GM10266 (cell line): ENCODE measurements around the gene GAS2L1.

Experiments
- DNase-seq: peaks from one replicate; pipeline ENCODE4 v3.0.0; 2012; ENCODE audit errors: extremely low spot score
- TF ChIP-seq, protein P1 (sequence below): IDR thresholded peaks from 2 replicates; pipeline ENCODE4 v1.5.1; 2012; ENCODE audit warnings: mild to moderate bottlenecking, low read depth; ENCODE audit not compliant: control insufficient read depth, insufficient read depth; ENCODE audit errors: missing control alignments

GAS2L1 gene

GRCh38 chr22:29298641-29299040, 7.8 kb upstream of the GAS2L1 start:
- no peak for DNase-seq
- TF ChIP-seq, protein P1, sequence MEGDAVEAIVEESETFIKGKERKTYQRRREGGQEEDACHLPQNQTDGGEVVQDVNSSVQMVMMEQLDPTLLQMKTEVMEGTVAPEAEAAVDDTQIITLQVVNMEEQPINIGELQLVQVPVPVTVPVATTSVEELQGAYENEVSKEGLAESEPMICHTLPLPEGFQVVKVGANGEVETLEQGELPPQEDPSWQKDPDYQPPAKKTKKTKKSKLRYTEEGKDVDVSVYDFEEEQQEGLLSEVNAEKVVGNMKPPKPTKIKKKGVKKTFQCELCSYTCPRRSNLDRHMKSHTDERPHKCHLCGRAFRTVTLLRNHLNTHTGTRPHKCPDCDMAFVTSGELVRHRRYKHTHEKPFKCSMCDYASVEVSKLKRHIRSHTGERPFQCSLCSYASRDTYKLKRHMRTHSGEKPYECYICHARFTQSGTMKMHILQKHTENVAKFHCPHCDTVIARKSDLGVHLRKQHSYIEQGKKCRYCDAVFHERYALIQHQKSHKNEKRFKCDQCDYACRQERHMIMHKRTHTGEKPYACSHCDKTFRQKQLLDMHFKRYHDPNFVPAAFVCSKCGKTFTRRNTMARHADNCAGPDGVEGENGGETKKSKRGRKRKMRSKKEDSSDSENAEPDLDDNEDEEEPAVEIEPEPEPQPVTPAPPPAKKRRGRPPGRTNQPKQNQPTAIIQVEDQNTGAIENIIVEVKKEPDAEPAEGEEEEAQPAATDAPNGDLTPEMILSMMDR: no peak

- TF ChIP-seq, protein P1: no peak
- DNase-seq: no peak
These were observed 7.1 kb upstream of the GAS2L1 start for GRCh38 chr22:29299136-29299900.

- TF ChIP-seq, protein P1: no peak
- no peak for DNase-seq
These were observed 6.0 kb upstream of the GAS2L1 start for GRCh38 chr22:29300467-29300806.

- TF ChIP-seq, protein P1: no peak
- no peak for DNase-seq
These were observed 5.4 kb upstream of the GAS2L1 start for GRCh38 chr22:29300807-29301601.

DNA sequence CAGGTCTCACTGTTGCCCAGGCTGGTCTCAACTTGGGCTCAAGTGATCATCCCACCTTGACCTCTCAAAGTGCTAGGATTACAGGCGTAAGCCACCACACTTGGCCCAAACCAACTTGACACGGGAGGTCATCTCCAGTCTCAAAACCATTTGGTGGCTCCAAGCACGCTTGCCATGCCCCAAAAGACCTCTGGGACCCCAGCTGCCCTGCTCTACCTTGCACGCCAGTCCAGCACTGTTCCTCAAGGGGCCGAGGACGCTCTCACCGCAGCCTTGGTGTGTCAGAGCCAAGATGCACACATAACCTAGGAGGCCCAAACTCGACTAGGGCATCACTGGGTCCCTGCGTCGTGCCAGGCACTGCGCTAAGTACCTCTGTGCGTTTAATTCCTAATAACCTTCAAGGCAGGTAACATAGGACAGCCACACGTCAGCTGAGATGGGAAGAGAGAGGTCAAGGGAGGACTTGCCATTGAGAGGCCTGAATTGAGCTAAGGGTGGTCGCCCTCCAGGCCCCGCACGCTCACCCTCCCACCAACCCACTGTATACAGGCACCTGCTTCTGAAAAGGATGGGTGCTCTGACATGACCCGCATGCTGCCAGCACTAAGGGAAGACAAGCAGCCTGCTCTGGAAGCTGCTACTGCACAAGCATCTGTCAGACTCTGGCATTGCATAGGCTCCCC, 4.6 kb upstream of the GAS2L1 start:
- TF ChIP-seq, protein P1: no peak
- no peak for DNase-seq

- DNase-seq: no peak
- TF ChIP-seq, protein P1: no peak
These were observed 4.1 kb upstream of the GAS2L1 start for GRCh38 chr22:29302402-29302680.

DNA sequence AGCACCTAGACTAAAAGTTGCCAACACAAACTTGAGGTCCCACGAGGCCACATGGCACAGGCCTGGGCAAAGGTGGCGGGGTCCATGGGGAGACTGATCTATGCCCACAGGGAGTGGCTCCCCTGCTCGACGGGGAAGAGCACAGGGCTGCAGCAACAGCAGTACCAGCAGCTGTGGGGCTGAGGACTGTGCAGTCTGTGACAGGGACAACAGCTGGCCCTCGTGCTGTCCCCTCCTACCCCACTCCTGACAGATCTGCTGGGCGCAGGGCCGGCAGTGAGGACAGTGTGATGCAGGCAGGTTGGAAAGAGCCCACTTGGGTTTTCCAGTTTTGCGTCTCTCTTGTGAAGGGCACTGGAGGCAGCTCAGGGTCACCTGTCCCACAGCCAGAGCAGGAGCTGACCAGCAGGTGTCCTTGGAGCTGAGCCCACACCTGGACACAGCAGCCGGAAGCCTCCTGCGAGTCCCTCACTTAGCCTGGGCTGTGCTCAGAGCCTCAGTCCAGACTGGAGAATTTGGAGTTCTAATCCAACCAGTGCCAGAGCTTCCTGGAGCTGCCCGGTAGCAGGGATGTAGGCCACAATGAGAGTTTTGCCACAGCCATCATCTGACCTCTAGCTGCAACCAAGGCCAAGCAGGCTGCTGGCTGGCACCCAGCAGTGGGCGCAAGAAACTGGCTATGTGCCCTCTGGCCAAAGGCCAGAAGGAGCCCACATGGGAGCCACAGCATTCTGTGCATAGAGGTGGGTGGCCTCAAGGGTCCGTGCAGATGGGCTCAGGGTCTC, 3.6 kb upstream of the GAS2L1 start:
- TF ChIP-seq, protein P1: no peak
- DNase-seq: no peak
